Uterus (tissue), 4 donors: ENCODE data around the gene FMNL2. TPM values are rescaled to one million over a fixed set of nuclear protein-coding genes. Genes with fewer than 3 reads are reported as not detected.
A peak's percentile ranks its signal among the peaks of the same experiment; 100 is the strongest.

Experiments used
- DNase-seq, 2 donors: peaks; one replicate each; pipeline ENCODE4 v3.0.0-alpha.2; 2019 to 2020
- H3K27ac ChIP-seq, 2 donors: fragments of 200-600 bp; sonication (generic); 1 replicate in 1 of 2; 2 replicates in 1 of 2; pipeline ENCODE4 v1.5.1; 2016 to 2018
- H3K27me3 ChIP-seq, 2 donors: fragments of 200-600 bp; sonication (generic); one replicate each; pipeline ENCODE4 v1.5.1; 2018 to 2019; ENCODE audit warnings: control low read depth in 1 of 2
- H3K36me3 ChIP-seq, 2 donors: fragments of 200-600 bp; sonication (generic); one replicate each; pipeline ENCODE4 v1.5.1; 2019; ENCODE audit warnings: control low read depth in 1 of 2
- H3K4me1 ChIP-seq, 2 donors: fragments of 200-600 bp; sonication (generic); one replicate each; pipeline ENCODE4 v1.5.1; 2018 to 2019; ENCODE audit warnings: control low read depth in 1 of 2
- H3K4me3 ChIP-seq, 2 donors: fragments of 200-600 bp; sonication (generic); 1 replicate in 1 of 2; 2 replicates in 1 of 2; pipeline ENCODE4 v1.5.1; 2018 to 2019; ENCODE audit warnings: mild to moderate bottlenecking in 1 of 2
- H3K9me3 ChIP-seq, 2 donors: fragments of 200-600 bp; sonication (generic); one replicate each; pipeline ENCODE4 v1.5.1; 2019; ENCODE audit warnings: control low read depth in 1 of 2
- POLR2A ChIP-seq, 2 donors: fragments of 450-650 bp; IDR thresholded peaks; one replicate each; pipeline ENCODE4 v1.6.1; 2016; ENCODE audit warnings: antibody characterized with exemption in 2 of 2, mild to moderate bottlenecking in 1 of 2, moderate library complexity in 1 of 2
- intact Hi-C: fragments of 100-400 bp; cut with DNase I; formaldehyde crosslinking; loops from one replicate; pipeline ENCODE4 v1.15.1; 2023; ENCODE audit warnings: low total_unique reads
- total RNA-seq, 4 donors: library from RNA; depleted of rRNA in 3 of 4; stranded (reverse); fragments of >200 nt in 3 of 4; gene quantifications; one replicate each; pipeline versions ENCODE4 v1.1.0 to v1.2.4, GENCODE V29; 2014 to 2023
- TF ChIP-seq, protein P1 (sequence below), 4 experiments: fragments of 200-600 bp in 2 of 4; fragments of 450-650 bp in 2 of 4; sonication (generic) in 2 of 4; IDR thresholded peaks; one replicate each; pipeline ENCODE4 v1.5.1; 2016 to 2019; ENCODE audit warnings: antibody characterized with exemption in 4 of 4, mild to moderate bottlenecking in 2 of 4, moderate library complexity in 1 of 4
- donor health status: DM: yes; HTN: yes; CAD: no.

FMNL2 gene
- total RNA-seq, 4 donors from 2014 or later: 10.0 to 66.9 (median 33.4) TPM

DNA sequence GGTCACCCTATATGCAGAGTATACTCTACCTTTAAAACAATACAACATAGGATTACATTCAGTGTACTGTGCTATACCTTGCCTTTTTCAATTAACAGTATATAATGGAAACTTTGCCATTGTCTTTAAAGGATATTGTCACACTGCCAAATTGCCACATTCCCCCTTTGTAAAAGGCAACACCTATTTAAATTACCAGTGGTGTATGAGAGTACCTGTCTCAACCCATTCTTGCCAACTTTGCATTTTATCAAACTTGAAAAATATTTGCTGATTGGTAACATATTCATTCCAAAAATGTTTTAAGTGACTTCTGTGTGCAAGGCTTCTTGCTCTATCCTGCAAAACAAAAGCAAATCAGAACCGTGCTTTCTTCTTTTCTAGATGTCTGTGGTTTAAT lies 92.9 kb downstream of the FMNL2 start:
- no peak for TF ChIP-seq POLR2A (IDR thresholded peaks at IDR 0.05)
- TF ChIP-seq, protein P1, sequence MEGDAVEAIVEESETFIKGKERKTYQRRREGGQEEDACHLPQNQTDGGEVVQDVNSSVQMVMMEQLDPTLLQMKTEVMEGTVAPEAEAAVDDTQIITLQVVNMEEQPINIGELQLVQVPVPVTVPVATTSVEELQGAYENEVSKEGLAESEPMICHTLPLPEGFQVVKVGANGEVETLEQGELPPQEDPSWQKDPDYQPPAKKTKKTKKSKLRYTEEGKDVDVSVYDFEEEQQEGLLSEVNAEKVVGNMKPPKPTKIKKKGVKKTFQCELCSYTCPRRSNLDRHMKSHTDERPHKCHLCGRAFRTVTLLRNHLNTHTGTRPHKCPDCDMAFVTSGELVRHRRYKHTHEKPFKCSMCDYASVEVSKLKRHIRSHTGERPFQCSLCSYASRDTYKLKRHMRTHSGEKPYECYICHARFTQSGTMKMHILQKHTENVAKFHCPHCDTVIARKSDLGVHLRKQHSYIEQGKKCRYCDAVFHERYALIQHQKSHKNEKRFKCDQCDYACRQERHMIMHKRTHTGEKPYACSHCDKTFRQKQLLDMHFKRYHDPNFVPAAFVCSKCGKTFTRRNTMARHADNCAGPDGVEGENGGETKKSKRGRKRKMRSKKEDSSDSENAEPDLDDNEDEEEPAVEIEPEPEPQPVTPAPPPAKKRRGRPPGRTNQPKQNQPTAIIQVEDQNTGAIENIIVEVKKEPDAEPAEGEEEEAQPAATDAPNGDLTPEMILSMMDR (IDR thresholded peaks at IDR 0.05): no peak
- intact Hi-C loops: no loop called here
- H3K27me3 ChIP-seq: no peaks in the 10 kb centered on the region
- no peak overlapping the region for H3K27ac ChIP-seq
- no peak for DNase-seq
- H3K4me1 ChIP-seq: peaks cover 0 to 3% of the 10 kb centered on the region in 2 donors
- no peaks in the 10 kb centered on the region for H3K9me3 ChIP-seq
- no peaks in the 10 kb centered on the region for H3K36me3 ChIP-seq
- H3K4me3 ChIP-seq: no peak overlapping the region

DNA sequence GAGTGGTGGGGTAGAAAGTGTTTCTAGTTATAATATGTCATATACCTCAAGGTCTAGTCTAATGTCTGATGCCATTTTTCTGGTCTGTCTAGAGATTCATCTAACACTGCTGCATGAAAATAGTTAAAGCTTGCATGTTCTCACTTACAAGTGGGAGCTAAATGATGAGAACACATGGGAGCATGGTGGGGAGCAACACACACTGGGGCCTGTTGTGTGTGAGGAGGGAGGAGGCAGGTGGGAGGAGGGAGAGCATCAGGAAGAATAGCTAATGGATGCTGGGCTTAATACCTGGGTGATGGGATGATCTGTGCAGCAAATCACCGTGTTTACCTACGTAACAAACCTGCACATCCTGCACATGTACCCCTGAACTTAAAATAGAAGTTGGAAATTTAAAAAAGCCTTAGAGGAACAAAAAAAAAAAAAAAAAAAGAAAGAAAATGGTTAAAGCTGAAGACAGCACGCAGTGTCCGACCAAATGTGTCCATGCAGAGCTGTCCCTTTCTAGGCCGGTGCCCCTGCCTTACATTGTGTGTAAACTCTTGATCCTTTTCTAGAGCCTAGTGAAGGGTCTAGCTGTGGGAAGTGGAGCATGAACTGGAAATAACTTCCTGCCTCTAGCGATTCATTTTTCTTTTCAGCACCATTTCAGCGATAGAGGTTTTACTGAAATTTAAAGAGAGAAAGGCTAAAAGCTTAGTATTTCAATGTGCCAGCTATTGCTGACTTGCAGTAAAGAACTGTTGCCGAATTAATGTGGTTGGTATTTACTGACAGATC lies 94.0 kb downstream of the FMNL2 start:
- no peaks in the 10 kb centered on the region for H3K9me3 ChIP-seq
- TF ChIP-seq, protein P1 (IDR thresholded peaks at IDR 0.05): no peak
- TF ChIP-seq POLR2A (IDR thresholded peaks at IDR 0.05): no peak
- H3K36me3 ChIP-seq: no peaks in the 10 kb centered on the region
- no peak overlapping the region for H3K4me3 ChIP-seq
- H3K4me1 ChIP-seq: peaks cover 0 to 3% of the 10 kb centered on the region in 2 donors
- no peaks in the 10 kb centered on the region for H3K27me3 ChIP-seq
- intact Hi-C loops: no loop called here
- no peak overlapping the region for H3K27ac ChIP-seq
- DNase-seq: no peak

DNA sequence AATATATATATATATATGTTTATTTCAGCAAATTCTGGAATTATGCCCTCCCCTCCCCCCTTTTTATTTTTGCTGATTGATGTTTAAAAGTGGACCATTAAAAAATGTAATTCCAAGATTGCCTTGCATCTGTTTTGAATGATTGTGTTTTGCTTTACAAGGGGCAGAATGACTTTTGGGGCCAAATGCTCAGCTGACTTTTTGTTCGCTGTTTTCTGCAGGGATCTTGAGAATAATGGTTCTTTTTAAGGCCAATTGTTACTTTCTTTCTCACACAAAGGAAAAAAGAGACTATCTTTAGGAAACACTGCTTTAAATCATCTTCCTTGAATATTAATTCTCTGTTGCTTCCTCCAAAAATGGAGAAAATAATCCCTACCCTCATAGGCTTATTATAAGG lies 95.9 kb downstream of the FMNL2 start:
- intact Hi-C loops: no loop called here
- Histone ChIP-seq H3K9me3 (no peaks in the 10 kb centered on the region), H3K27ac (peak overlapping the region in 1 of 2 donors; percentile 32), H3K4me3 (no peak overlapping the region), H3K4me1 (peaks cover 0 to 3% of the 10 kb centered on the region in 2 donors), H3K36me3 (no peaks in the 10 kb centered on the region), H3K27me3 (no peaks in the 10 kb centered on the region)
- DNase-seq: no peak
- TF ChIP-seq POLR2A (IDR thresholded peaks at IDR 0.05): no peak
- TF ChIP-seq, protein P1 (IDR thresholded peaks at IDR 0.05): no peak

DNA sequence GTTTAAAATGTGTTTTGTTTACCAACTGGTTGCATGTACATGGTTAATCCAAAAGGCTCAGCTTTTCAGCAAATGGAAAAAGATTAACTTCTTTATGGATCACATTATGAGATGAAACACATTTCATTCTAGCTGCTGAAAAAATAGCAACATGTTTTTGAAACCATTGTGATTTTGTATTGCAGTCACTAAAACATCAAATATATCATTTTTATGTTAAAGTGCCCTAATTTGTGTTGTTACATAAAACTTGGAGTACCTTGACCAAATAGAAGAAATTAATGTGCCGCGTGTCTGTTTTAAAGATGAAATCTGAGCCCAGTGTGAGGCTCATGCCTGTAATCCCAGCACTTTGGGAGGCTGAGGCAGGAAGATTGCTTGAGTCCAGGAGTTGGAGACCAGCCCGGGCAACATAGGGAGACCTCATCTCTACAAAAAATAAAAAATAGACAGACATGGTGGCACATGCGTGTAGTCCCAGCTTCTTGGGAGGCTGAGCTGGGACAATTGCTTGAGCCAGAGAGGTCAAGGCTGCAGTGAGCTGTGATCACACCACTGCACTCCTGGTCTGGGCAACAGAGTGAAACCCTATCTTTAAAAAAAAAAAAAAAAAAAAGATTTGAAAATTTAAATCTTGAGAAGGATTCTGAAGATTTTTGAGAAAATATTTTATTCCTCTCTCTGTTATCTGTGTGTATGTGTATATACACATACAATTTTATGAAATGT lies 96.6 kb downstream of the FMNL2 start:
- H3K36me3 ChIP-seq: no peaks in the 10 kb centered on the region
- peaks cover 0 to 3% of the 10 kb centered on the region in 2 donors for H3K4me1 ChIP-seq
- H3K27ac ChIP-seq: peak overlapping the region; percentile 32 to 33
- no peak overlapping the region for H3K4me3 ChIP-seq
- intact Hi-C loops: no loop called here
- DNase-seq: peak in 1 of 2 donors; percentile 20
- TF ChIP-seq, protein P1 (IDR thresholded peaks at IDR 0.05): no peak
- TF ChIP-seq POLR2A (IDR thresholded peaks at IDR 0.05): no peak
- H3K27me3 ChIP-seq: no peaks in the 10 kb centered on the region
- H3K9me3 ChIP-seq: no peaks in the 10 kb centered on the region

DNA sequence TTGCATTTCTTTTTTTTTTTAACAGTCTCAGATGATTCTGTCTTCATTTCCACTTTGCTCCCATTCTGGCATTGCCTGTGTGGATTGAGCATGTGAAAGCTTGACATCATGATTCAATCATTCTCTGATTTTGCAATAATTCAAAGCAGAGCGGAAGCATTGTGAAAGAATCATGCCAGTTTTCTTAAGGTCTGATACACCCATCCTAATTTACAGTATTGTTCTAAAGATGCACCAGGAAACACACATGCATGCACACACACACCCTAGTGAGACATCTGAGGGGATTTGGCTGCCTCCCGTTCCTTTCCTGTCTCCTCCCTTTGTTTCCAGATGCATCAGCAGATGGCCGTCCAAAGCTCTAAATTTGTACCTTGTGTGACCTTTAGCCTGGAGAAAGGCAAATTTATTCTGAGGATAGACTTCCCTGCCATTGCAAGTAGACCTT lies 97.3 kb downstream of the FMNL2 start:
- H3K36me3 ChIP-seq: no peaks in the 10 kb centered on the region
- DNase-seq: peak; percentile 21 to 23
- intact Hi-C loops: no loop called here
- H3K4me3 ChIP-seq: no peak overlapping the region
- peaks cover 0 to 3% of the 10 kb centered on the region in 2 donors for H3K4me1 ChIP-seq
- H3K27me3 ChIP-seq: no peaks in the 10 kb centered on the region
- H3K27ac ChIP-seq: peak overlapping the region in 1 of 2 donors; percentile 32
- no peaks in the 10 kb centered on the region for H3K9me3 ChIP-seq
- TF ChIP-seq, protein P1 (IDR thresholded peaks at IDR 0.05): no peak
- TF ChIP-seq POLR2A (IDR thresholded peaks at IDR 0.05): no peak
